Measurements from ENCODE around the gene PLAAT3.
"Not testable (repeated sequence)": the region's sequence is repeated elsewhere in the genome, so short reads cannot be mapped to it uniquely, and the experiment has no call there.

The PLAAT3 gene

DNA sequence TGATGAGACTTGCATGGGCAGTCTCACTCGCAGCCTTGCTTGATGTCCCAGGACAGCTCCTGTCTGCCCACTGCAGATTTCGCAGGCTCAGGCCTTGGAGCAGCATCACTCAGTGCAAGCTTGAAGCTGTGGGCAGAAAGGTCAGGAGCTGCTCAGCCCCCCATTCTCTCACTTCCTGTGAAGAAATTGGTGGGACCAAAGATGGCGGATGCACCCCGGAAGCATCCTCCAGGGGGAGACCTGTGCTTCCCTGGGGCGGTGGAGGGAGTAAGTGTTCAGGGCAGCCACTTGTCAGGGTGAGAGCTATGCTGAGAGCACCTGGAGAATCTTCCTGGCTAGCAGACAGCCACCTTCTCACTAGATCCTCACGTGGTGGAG, 62.4 kb downstream of the PLAAT3 start:
- no peak for DNase-seq (ENCODE audit: low read depth, low spot score)
- H3K4me3 ChIP-seq (ENCODE audit: low read length), result peak overlapping the region; percentile 24; the same call in 1 of the 2 replicates

DNA sequence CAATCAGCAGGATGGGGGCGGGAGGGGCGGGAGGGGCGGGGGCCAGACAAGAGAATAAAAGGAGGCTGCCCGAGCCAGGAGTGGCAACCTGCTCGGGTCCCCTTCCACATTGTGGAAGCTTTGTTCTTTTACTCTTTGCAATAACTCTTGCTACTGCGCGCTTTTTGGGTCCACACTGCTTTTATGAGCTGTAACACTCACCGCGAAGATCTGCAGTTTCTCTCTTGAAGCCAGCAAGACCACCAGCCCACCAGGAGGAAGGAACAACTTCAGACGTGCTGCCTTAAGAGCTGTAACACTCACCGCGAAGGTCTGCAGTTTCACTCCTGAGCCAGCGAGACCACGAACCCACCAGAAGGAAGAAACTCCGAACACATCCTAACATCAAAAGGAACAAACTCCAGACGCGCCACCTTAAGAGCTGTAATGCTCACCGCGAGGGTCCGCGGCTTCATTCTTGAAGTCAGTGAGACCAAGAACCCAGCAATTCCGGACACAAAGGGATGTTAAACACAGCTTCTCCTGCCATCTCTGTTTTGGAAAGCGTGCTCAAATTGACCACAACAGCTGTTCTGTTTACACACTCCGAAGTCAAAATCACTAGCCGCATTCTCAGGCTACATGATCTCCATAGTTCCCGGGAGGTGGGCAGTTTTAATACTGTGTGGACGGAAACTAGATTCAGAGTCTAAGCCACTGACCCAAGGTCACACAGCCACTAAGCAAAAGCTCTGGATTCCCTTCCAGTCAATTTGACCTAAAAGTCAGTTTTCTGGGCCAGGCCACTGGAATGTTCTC, 62.9 kb downstream of the PLAAT3 start:
- H3K4me3 ChIP-seq (ENCODE audit: low read length), result peak overlapping the region; percentile 24
- DNase-seq (ENCODE audit: low read depth, low spot score), result peak; percentile 82

DNA sequence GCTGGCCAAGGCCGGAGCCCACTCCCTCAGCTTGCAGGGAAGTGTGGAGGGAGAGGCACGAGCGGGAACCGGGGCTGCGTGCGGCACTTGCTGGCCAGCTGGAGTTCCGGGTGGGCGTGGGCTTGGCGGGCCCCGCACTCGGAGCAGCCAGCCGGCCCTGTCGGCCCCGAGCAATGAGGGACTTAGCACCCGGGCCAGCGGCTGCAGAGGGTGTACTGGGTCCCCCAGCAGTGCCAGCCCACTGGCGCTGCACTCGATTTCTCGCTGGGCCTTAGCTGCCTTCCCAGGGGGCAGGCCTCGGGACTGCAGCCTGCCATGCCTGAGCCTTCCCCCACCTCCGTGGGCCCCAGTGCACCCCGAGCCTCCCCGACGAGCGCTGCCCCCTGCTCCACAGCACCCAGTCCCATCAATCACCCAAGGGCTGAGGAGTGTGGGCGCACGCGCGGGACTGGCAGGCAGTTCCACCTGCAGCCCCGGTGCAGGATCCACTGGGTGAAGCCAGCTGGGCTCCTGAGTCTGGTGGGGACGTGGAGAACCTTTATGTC, 64.0 kb downstream of the PLAAT3 start:
- not testable (repeated sequence) for DNase-seq (ENCODE audit: low read depth, low spot score); H3K4me3 ChIP-seq (ENCODE audit: low read length)

DNA sequence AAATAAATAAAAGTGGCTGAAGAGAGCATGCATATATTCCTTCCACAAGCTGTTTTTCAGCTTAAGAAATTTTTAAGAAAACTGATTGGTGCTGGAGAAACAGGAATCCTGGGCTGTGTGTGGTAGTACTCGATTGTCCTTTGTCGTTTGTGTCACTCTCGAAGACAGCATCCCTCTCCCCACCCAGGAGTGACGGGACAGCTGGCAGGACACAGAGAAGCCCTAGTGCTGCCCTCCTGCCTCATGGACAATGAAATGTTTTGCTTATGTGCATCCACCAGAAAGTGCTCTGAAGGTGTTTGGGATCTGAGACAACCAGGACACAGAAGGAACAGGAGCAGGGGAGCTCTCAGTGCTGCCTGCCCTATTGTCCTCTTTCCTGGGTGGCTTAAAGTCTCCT, 64.8 kb downstream of the PLAAT3 start:
- no peak overlapping the region for H3K4me3 ChIP-seq (ENCODE audit: low read length)
- DNase-seq (ENCODE audit: low read depth, low spot score), result no peak

DNA sequence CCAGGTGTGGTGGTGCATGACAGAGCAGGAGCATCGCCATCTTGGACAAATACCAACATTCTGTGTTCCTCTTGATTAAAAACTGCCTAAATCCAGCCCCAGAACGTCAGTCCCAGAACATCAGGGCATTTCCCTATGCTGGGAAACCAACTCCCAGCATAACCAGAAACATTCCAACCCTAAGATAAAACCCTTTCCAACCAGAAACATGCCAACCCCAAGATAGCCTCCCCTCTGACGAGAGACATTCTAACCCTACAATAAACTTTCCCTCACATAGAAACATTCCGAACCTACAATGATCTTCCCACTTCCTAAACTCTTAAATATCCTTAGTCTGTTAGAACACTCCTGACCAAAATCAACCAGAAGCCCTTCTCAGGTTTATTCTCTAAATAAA, 66.1 kb downstream of the PLAAT3 start:
- DNase-seq (ENCODE audit: low read depth, low spot score), result no peak
- no peak overlapping the region for H3K4me3 ChIP-seq (ENCODE audit: low read length)

DNA sequence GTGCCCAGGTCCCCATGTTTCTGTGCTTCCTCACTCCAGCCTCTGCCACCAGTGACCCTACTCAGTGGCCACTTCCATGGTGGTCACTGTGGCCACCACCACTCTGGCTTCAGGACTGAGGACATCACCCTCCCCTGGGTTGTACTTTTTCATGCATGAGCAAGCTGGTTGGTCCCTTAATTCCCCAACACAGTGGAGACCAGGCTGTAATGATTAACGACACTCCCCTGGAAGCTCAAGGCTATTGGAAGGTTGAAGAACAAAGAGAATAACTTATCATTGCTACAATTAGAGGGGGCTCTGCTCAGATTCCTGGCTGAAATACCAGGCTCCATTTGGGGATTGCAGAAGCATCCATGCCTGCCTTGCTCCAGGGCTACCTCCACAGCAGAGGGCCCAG, 67.2 kb downstream of the PLAAT3 start:
- H3K4me3 ChIP-seq (ENCODE audit: low read length), result no peak overlapping the region
- DNase-seq (ENCODE audit: low read depth, low spot score), result no peak

DNA sequence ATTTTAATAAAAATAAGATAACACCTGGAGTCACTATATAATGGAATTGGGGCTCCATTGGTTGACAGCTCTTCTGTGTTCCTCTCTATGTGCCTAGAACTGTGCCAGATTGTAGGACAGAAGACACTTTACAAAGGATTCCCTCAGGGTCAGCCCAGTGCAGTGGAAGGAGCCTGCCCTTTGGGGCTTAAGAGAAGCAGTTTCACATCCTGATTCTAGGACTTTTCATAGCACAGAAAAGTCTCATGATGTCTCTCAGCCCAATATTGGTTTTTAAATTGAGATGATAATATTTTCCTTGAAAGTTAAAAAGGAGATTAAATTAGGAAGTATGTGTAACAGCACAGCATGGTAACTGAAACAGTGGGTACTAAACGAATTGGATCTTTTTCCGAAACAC, 70.5 kb downstream of the PLAAT3 start:
- no peak for DNase-seq (ENCODE audit: low read depth, low spot score)
- no peak overlapping the region for H3K4me3 ChIP-seq (ENCODE audit: low read length)

DNA sequence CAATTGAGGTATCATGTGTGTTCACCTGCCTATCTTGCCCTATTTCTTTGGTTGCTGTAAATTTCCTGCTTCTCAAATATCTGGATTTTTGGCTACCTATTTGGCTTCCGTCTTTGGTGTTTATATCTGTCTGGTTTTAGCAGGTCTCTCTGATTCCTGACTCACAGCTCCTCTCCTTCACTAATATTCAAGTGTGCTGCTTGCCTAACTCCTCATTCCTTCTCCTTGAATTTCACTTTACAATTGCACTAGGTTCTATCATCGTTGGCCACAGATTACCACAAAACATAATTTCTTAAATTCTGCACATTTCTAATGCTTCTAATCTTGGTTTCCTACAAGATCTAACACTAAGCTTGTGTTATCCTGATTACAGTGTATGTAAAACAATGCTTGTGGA, 71.7 kb downstream of the PLAAT3 start:
- not testable (repeated sequence) for DNase-seq (ENCODE audit: low read depth, low spot score); H3K4me3 ChIP-seq (ENCODE audit: low read length)

DNA sequence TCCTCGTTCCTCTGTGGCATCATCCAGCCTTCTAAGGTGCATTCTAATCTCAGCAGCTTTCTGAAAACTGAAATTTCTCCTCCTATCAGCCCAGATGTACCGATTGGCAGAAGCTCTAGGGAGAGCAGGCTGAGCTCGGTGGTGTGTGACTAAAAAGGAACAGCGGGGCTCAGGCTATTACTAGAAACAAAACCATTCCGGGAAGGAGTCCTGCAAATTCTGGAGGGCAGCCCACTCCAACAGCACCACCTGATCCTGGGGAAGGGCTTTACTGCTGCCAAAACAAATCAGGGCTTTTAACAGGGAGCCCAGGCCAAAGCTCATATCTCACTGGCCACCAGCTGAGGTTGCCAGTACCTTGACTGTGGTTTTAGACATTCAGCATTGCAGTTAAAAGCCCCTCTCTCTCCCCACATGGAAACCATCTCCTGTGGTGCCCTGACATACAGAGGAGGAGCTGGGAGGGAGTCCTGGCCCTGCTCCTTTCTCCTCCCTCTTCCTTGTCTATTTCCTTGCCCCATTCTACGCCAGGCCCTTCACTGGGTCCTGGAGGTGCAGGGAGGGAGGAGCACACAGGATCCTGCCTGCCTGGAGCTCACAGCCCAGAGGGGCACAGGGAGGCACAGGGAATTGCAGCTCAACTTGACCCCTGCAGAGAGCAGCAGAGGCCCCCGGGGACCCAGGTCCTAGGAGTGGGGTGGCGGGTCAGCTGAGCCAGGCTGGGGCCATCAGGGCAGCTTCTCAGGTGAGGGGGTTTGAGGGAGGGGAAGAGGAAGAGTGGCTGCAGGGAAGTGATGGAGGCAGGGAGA, 76.7 kb downstream of the PLAAT3 start:
- peak overlapping the region; percentile 47 for H3K4me3 ChIP-seq (ENCODE audit: low read length)
- DNase-seq (ENCODE audit: low read depth, low spot score), result no peak

DNA sequence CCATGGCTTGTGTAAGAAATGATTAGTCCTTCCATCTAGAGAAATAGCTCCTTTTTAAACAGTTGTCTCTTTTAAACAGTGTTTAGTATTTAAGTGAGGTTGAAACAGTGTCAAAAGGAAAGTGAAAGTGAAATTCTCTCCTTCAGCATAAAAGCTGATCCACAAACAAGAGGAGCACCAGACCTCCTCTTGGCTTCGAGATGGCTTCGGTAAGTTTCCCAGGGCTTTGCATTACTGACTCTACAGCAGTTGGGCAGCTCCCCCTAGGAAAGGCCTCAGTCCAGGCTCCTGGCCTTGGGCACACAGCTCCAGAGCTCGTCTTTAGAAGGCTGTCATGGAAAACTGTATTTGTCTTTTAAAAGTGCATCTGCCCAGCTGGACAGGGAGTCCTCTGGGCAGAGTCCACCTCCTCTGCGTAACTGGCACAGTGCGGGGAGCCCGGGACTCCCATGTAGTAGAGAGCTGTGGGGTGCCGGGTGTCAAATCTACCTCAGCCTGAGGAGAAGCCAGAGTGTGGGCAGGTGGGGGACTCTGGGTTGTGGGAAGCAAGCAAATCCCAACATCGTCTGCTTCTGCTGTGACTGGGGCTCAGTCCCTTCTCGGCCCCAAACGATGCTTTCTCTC, 77.5 kb downstream of the PLAAT3 start, which contains the start of gene PLAAT4:
Gene PLAAT4, plus strand, starts transcription at position 140 of the 624 bp plus-strand sequence. Its CDS starts 61 bp downstream, at position 201.
- peak within 1 kb of the TSS; percentile 47 for H3K4me3 ChIP-seq (ENCODE audit: low read length)
- DNase-seq (ENCODE audit: low read depth, low spot score), result peak; percentile 67

DNA sequence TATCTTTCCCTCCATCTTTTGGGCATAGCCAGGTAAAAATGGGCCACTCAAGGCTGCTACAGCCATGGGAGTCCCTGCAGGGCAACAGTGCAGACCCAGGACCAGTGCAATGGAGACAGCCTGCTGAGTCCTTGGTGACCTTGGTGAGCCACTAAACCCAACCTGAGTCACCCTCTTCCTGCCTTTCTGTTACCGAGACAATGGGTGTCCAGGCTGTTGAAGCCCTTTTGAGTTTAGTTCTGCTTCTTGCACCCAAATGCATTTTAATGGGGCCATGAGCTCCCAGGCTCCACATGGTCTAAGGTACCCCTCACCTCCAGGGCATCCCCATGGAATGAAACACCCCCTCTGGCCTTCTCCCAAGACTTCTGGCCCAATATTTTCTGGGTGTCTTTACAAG, 78.5 kb downstream of the PLAAT3 start:
- DNase-seq (ENCODE audit: low read depth, low spot score), result no peak
- H3K4me3 ChIP-seq (ENCODE audit: low read length), result no peak overlapping the region

DNA sequence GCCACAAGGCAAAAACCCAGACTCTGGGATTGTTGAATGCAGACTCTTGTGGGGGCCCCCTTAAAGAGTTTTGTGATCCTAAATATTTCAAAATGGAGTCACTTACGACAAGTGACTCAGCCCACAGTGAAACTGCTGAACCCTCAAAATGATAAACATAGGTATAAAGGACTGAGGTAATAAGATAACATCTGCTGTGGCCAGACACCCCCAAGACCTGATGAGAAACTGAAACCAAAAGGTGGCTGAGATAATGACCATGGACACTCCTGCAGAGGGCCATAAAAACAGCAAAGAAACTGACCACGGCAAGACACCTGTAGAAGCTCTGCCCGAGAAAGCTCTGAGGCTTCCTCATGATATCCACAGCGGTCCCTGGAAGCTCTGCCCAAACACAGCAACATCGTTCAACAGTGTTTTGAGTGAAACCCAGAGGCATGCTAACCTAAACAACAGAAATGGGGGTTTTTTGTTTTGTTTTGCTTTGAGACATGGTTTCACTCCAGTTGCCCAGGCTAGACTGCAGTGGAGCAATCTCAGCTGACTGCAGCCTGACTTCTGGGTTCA, 79.3 kb downstream of the PLAAT3 start:
- no peak for DNase-seq (ENCODE audit: low read depth, low spot score)
- no peak overlapping the region for H3K4me3 ChIP-seq (ENCODE audit: low read length)

DNA sequence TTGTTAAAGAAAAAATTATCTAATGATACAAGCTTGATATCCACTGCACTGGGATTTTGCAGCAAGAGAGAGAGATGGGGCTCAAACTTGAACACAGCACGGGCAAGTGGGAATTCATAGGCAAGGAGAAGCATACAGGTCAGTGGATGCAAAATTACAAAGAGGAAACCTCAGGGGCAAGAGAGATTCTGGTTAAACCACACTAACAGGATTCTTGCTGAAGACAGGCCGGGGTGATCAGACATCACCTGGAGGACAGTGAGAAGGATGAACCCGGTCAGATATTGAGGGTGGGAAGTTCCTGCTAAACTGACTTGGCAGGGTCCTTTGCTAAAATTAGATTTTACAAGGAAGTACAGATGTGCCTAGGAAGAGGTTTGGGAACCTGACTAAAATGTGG, 80.2 kb downstream of the PLAAT3 start:
- no peak overlapping the region for H3K4me3 ChIP-seq (ENCODE audit: low read length)
- no peak for DNase-seq (ENCODE audit: low read depth, low spot score)

DNA sequence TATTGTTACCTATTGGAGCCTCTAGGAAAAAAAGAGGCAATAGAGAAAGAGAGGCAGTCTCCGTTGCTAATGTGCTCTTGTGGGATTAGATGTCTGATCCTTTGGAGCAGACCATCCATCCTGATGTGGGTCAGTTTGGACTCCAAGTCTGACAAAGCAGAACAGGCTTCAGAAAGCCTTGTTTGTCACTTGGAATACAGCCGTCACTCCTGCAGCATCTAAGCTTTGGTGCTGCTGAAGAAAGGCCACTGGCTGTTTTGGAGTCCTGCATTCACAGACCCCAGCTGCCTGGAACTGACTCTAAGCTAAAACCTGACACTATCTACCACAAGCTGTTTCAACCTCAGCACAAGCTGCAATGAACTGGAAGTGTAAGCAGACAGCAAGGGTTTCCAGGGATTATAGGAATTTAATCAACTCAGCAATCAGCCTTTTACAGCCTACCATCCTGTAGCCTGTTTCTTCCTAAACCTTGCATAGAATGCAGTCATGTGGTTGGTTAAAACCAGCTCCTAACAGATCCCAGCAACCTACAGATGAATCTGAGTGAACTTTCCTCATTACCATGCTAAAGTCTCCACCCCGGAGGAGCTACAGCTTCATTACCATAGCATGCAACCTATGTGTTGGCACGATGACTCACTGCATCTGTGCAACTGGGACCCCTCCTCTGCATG, 81.3 kb downstream of the PLAAT3 start:
- DNase-seq (ENCODE audit: low read depth, low spot score), result no peak
- no peak overlapping the region for H3K4me3 ChIP-seq (ENCODE audit: low read length)

DNA sequence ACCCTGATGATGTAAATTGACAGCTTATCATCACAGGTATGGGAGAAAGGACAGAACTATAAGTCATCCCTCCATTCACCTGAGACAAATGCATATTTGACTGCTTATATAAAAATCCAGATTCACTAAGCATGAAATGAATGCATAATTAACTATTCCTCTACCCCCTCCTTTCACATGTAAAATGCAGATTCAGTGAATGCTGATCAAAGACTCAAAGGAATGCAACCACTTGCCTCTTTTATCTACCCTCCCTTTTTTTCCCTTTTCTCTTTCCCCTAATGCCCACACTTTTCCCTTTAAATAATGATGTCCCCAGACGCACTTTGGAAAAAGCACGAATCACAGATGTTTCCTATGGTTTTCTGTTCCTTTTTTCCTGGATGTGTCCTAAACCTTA, 82.1 kb downstream of the PLAAT3 start:
- H3K4me3 ChIP-seq (ENCODE audit: low read length), result no peak overlapping the region
- no peak for DNase-seq (ENCODE audit: low read depth, low spot score)

DNA sequence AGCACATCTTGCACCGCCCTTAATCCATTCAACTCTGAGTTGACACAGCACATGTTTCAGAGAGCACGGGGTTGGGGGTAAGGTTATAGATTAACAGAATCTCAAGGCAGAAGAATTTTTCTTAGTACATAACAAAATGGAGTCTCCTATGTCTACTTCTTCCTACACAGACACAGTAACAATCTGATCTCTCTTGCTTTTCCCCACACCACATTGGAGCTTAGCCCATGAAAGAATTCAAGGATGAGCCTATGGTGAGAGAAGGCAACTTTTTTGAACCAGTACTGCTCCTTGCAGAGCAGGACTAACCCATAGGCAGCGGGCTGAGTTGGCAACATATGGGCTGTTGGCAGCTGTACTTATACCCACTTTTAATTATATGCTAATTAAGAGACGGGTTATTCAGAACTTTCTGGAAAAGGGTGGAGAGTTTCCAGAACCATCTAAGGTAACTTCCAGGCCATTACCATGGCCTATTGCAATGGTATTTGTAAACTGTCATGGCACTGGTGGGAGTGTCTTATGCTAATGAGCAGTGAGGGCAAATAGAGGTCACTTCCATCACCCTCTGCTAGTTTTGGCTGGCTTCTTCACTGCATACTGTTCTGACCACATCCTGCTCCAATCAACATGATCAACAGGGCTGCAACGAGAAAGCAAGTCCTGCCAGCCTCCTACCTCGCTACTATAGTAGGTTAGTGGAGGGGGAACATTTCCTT, 83.0 kb downstream of the PLAAT3 start:
- H3K4me3 ChIP-seq (ENCODE audit: low read length), result peak overlapping the region; percentile 15
- DNase-seq (ENCODE audit: low read depth, low spot score), result peak; percentile 91

DNA sequence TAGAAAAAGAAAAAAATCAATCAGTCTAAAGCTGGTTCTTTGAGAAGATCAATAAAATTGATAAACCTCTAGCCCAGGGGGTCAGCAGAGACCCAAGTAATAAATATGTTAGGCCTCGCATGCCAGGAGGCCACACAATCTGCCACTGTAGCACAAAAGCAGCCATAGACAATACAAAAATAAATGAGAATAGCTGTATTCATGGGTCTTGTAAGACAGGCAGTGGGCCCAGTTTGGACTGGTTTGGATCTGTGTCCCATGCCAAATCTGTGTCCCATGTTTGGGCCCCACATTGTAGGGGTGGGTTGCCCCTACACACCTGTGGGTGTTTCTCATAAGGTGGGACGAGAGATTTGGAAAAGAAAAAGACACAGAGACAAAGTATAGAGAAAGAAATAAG, 84.2 kb downstream of the PLAAT3 start:
- no peak for DNase-seq (ENCODE audit: low read depth, low spot score)
- no peak overlapping the region for H3K4me3 ChIP-seq (ENCODE audit: low read length)

DNA sequence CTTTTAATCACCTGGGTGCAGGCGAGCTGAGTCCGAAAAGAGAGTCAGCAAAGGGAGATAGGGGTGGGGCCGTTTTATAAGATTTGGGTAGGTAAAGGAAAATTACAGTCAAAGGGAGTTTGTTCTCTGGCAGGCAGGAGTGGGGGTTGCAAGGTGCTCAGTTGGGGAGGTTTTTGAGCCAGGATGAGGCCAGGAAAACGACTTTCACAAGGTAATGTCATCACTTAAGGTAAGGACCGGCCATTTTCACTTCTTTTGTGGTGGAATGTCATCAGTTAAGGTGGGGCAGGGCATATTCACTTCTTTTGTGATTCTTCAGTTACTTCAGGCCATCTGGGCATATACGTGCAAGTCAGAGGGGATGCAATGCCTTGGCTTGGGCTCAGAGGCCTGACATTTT, 84.9 kb downstream of the PLAAT3 start:
- not testable (repeated sequence) for H3K4me3 ChIP-seq (ENCODE audit: low read length); DNase-seq (ENCODE audit: low read depth, low spot score)
